GM21576 (cell line): Measurements from ENCODE around the gene CEP162.
"Not testable (repeated sequence)": the region's sequence is repeated elsewhere in the genome, so short reads cannot be mapped to it uniquely, and the experiment has no call there.

Experiments
- ATAC-seq: cut with Tn5 transposase; IDR thresholded peaks from one replicate; pipeline ENCODE4 v1.9.1; 2021; ENCODE audit warnings: mild to moderate bottlenecking, moderate library complexity; ENCODE audit not compliant: unreplicated experiment

The CEP162 gene

DNA sequence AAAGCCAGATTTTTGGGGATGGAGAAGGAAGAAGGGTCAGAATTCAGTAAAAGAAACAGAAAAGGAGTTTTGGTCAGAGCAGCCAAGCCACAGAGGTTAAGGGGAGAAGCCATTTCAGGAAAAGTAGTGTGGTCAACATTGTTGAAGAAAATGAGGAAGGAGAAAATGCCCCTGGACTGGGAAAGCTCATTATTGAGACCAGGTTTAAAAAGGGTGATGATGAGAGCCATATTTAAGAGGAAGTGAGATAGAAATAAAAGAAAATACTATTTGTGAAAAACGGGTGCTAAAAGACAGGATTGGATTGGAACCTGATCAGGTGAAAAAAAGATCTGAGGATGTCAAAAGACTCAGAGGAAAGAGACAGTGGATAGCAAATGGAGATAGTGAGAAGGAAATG lies 75.8 kb downstream of the CEP162 start:
- no peak for ATAC-seq

GRCh38 chr6:84150705-84151104 lies 76.7 kb downstream of the CEP162 start:
- no peak for ATAC-seq

DNA sequence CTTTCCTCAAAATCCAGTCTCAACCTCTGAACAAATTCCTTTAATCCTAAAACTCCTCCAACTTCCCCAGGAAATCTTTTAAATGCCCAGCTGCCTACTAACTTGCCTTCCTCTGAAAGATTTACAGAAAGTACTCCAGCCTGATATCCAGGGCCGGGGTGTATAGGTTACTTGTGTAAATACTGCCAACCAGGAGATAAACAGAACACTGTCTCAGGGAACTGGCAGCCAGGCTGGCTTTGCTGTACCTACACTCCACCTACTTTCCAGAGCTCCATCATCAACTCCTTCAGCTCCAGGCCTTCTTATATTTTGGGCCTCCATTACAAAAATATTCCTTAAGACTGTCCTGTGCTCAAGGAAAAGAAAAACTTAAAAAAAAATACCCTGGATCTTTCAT lies 85.9 kb downstream of the CEP162 start:
- no peak for ATAC-seq

GRCh38 chr6:84139311-84139710 lies 88.1 kb downstream of the CEP162 start:
- ATAC-seq, result no peak

DNA sequence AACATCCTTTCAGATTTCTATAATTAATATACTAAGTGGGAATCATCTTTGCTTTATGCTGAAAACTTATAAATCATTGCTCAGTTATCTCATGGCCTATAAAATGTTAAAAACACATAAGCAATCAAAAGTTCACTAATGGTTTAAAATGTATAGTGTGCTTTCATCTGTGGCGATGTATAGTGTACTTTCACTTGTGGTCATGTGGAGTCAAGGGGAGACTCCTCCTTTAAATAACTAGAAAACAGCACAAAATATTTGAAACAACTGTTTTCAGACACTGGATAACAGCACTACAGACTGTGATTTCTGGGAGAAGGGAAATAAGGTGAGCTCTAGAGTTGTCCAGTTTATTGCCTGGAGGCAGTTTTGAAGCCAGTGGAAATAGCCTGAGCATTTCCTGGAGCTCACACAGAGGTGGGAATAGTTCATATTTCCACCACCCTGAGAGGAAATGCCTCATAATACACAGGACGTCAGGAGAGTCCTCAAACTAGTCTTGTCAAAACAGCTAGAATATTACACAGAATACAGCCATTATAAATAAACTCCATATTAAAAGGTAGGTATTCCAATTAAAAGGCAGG lies 89.4 kb downstream of the CEP162 start:
- ATAC-seq, result no peak

- no peak for ATAC-seq
These were observed 90.4 kb downstream of the CEP162 start for GRCh38 chr6:84137051-84137375.

DNA sequence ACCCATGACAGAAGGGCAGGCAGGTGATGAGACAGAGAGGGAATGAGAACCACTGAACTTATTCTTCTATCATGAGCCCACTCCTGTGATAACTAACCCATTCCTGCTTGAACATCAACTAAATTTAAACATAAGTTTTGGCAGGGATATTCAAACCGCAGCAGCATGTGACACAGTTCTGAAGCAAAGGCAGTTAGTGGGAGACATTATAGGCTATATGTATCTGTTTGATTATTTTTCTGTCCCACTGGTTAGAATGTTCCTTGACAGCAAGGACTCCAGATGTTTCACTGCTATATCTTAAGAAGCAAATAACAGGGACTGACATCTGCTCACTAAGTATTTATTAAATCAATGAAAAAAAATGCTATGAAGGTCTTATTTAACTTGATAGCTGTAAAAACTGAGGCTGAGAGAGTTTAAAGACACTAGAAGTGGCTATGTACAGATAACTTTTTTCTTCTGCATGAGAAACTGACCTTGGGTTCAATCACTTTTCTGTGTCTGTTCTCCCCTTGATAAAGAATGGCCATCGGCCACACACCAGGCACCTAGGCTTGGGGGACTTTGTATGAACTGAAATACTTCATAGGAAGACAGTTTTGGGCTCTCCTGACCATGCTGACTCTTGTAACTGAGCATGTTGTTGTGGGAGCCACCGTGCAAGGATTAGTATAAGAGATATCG lies 90.9 kb downstream of the CEP162 start:
- no peak for ATAC-seq

- no peak for ATAC-seq
These were observed 92.2 kb downstream of the CEP162 start for GRCh38 chr6:84135291-84135690.

DNA sequence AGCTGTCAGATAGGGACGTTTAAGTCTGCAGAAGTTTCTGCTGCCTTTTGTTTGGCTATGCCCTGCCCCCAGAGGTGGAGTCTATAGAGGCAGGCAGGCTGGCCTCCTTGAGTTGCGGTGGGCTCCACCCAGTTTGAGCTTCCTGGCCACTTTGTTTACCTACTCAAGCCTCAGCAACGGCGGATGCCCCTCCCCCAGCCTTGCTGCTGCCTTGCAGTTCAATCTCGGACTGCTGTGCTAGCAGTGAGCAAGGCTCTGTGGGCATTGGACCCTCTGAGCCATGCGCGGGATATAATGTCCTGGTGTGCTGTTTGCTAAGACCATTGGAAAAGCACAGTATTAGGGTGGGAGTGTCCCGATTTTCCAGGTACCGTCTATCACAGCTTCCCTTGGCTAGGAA lies 94.1 kb downstream of the CEP162 start:
- ATAC-seq, result not testable (repeated sequence)

- not testable (repeated sequence) for ATAC-seq
These were observed 97.9 kb downstream of the CEP162 start for GRCh38 chr6:84129588-84129987.

GRCh38 chr6:84123186-84123585 lies 104.3 kb downstream of the CEP162 start:
- no peak for ATAC-seq

- ATAC-seq, result no peak
These were observed 108.2 kb downstream of the CEP162 start for GRCh38 chr6:84119277-84119676.

DNA sequence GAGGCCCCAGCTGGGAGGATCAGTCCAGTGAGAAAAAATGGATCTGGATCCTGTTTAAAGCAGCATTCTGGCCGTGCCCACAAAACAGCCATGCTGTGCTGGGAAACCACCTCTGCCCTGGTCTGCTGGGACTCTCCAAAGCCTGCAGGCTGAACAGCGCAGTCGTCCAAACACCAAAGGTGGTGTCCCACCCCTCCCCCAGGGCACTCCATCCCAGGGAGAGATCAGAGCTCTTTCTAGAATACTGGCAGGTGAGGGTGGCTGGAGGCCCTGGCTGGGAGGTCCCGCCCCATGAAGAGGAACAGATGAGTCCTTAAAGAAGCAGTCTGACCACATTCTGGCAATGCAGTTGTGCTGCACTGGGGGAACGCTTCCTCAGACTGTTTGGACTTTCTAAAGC lies 109.3 kb downstream of the CEP162 start:
- ATAC-seq, result no peak

DNA sequence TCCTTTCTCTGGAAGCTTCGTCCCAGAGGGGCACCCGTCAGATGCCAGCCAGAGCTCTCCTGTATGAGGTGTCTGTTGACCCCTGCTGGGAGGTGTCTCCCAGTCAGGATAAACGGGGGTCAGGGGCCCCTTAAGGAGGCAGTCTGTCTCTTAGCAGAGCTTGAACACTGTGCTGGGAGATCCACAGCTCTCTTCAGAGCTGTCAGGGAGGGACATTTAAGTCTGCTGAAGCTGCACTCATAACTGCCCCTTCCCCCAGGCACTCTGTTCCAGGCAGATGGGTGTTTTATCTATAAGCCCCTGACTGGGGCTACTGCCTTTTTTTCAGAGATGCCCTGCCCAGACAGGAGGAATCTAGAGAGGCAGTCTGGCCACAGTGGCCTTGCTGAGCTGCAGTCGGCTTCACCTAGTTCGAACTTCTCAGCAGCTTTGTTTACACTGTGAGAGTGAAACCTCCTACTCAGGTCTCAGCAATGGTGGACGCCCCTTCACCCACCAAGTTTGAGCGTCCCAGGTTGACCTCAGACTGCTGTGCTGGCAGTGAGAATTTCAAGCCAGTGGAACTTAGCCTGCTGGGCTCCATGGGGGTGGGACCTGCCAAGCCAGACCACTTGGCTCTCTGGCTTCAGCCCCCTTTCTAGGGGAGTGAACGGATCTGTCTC lies 112.4 kb downstream of the CEP162 start:
- ATAC-seq, result not testable (repeated sequence)

DNA sequence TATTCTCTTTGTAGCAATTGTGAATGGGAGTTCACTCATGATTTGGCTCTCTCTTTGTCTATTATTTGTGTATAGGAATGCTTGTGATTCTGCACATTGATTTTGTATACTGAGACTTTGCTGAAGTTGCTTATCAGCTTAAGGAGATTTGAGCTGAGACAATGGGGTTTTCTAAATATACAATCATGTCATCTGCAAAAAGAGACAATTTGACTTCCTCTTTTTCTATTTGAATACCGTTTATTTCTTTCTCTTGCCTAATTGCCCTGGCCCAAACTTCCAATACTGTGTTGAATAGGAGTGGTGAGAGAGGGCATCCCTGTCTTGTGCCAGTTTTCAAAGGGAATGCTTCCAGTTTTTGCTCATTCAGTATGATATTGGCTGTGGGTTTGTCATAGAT lies 116.1 kb downstream of the CEP162 start:
- ATAC-seq, result not testable (repeated sequence)

- no peak for ATAC-seq
These were observed 119.9 kb downstream of the CEP162 start for GRCh38 chr6:84107495-84107894.

DNA sequence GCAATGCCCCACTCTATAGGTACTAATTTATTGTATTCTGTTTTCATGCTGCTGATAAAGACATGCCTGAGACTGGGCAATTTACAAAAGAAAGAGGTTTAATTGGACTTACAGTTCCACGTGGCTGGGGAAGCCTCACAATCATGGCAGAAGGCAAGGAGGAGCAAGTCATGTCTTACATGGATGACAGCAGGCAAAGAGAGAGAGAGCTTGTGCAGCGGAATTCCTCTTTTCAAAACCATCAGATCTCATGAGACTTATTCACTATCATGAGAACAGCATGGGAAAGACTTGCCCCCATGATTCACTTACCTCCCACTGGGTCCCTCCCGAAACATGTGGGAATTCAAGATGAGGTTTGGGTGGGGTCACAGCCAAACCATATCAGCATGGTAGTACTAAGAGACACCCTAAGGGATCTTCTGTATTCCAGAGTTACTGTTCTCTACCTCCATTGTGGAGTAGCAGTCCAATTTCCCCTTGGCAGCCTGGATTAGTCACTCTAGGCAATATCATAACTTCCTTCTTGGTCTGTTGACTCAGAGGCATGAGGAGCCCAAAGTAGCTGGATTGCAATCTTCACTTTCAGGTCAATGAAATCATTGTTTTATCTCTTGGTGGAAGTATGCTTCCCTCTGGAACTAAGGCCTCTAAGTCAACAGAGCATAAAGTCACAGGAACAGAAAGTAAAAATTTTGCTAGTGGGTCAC lies 122.1 kb downstream of the CEP162 start:
- ATAC-seq, result not testable (repeated sequence)

- no peak for ATAC-seq
These were observed 124.4 kb downstream of the CEP162 start for GRCh38 chr6:84103029-84103428.

DNA sequence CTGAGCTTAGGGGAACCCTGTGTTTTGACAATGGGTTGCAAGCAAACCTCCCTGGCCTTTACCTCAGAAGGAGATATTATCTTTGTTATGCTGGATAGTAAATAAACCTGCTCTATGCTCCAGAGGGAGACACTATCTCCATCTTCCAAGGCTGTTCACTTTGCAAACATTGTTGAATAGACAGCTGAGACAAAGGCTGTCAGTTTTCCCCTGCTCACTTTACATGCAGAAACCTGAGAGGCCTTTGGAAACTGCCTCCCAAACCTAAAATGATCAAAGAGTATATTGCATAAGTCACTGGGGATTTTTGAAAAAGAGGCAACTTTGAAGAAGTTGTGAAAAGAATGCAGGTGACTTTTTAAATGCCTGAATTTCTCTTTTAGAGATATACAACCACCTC lies 132.3 kb downstream of the CEP162 start:
- ATAC-seq, result no peak

GRCh38 chr6:84093441-84094435 lies 133.7 kb downstream of the CEP162 start:
- no peak for ATAC-seq

DNA sequence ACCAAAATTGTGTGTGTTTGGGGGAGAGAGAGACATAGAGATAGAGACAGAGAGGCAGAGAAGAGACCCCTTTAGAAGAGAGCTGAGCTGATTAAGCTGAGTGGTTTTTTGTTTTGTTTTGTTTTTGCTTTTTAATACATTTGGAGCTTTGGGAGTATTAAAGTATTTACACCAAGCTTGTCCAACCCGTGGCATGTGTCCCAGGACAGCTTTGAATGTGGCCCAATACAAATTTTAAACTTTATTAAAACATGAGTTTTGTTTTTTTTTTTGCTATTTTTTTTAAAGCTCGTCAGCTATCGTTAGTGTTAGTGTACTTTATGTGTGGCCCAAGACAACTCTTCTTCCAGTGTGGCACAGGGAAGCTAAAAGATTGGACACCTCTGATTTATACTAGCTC lies 137.9 kb downstream of the CEP162 start:
- no peak for ATAC-seq
